IMR-90 (cell line): Measurements from ENCODE around the gene DLX6. TPM values are rescaled to one million over a fixed set of nuclear protein-coding genes. Genes with fewer than 3 reads are reported as not detected.

ENCODE experiments used
- ATAC-seq: fragments of 200-7000 bp; cut with Tn5 transposase; 2 replicates; pipeline ENCODE4 v1.9.1; 2020; ENCODE audit warnings: low read depth, mild to moderate bottlenecking, moderate library complexity
- BruUV-seq: library from RNA; stranded (reverse); fragments of 400-500 nt; replicated peaks from 2 replicates; lab custom pipeline; 2021; lab: Mats Ljungman, UMichigan
- CTCF ChIA-PET: fragments of 300-600 bp; formaldehyde crosslinking; extraction: SDS; loops from one replicate; lab custom pipeline; 2021; ENCODE audit warnings: antibody characterized with exemption; lab: Yijun Ruan, JAX
- POLR2A ChIA-PET: fragments of 300-600 bp; sonication (Branson Sonifier 250); formaldehyde crosslinking; loops from one replicate; lab custom pipeline; 2022; ENCODE audit warnings: antibody characterized with exemption; ENCODE audit not compliant: unreplicated experiment; lab: Charles Lee
- DNase-seq: peaks from one replicate; pipeline ENCODE4 v3.0.0; 2013
- H2AFZ ChIP-seq: replicated peaks from 2 replicates; pipeline ENCODE3; 2013; ENCODE audit warnings: low read length, mild to moderate bottlenecking; ENCODE audit not compliant: poor library complexity
- H2AK5ac ChIP-seq: 2 replicates; pipeline ENCODE4 v1.6.1; 2013; ENCODE audit warnings: low read depth, low read length, inconsistent platforms
- H2AK9ac ChIP-seq: replicated peaks from 2 replicates; pipeline ENCODE3; 2013; ENCODE audit warnings: mild to moderate bottlenecking, low read depth, low read length, moderate library complexity; ENCODE audit not compliant: poor library complexity
- H2BK120ac ChIP-seq: 2 replicates; pipeline ENCODE4 v1.6.1; 2013; ENCODE audit warnings: low read depth, low read length, inconsistent platforms
- H2BK15ac ChIP-seq: 3 replicates; pipeline ENCODE4 v1.6.1; 2013; ENCODE audit warnings: low read depth, low read length, inconsistent platforms
- H2BK20ac ChIP-seq: 2 replicates; pipeline ENCODE4 v1.6.1; 2013; ENCODE audit warnings: low read depth, mild to moderate bottlenecking, inconsistent platforms, low read length, moderate library complexity
- H2BK5ac ChIP-seq: 2 replicates; pipeline ENCODE4 v1.6.1; 2013; ENCODE audit warnings: mild to moderate bottlenecking, low read depth, low read length, inconsistent platforms; ENCODE audit not compliant: poor library complexity, severe bottlenecking
- H3K14ac ChIP-seq: replicated peaks from 2 replicates; pipeline ENCODE4 v1.6.1; 2013; ENCODE audit warnings: low read depth, low read length, inconsistent platforms
- H3K18ac ChIP-seq: 2 replicates; pipeline ENCODE4 v1.6.1; 2013; ENCODE audit warnings: low read depth, low read length, control low read depth
- H3K23ac ChIP-seq: 2 replicates; pipeline ENCODE4 v1.6.1; 2013; ENCODE audit warnings: low read depth, low read length, inconsistent platforms
- H3K27ac ChIP-seq: 2 replicates; pipeline ENCODE4 v1.5.1; 2013; ENCODE audit warnings: mild to moderate bottlenecking, control low read depth, low read length; ENCODE audit not compliant: insufficient read depth
- H3K27me3 ChIP-seq: 2 replicates; pipeline ENCODE4 v1.6.1; 2013; ENCODE audit warnings: low read length; ENCODE audit not compliant: control insufficient read depth, insufficient read depth
- H3K36me3 ChIP-seq: 2 replicates; pipeline ENCODE4 v1.6.1; 2013; ENCODE audit warnings: low read length, mixed read lengths; ENCODE audit not compliant: control insufficient read depth, insufficient read depth
- H3K4ac ChIP-seq: 2 replicates; pipeline ENCODE4 v1.6.1; 2013; ENCODE audit warnings: low read depth, low read length, inconsistent platforms
- H3K4me1 ChIP-seq: 2 replicates; pipeline ENCODE4 v1.6.1; 2013; ENCODE audit warnings: low read length, mixed read lengths; ENCODE audit not compliant: control insufficient read depth, insufficient read depth
- H3K4me2 ChIP-seq: 2 replicates; pipeline ENCODE4 v1.6.1; 2013; ENCODE audit warnings: low read depth, mild to moderate bottlenecking, control low read depth, low read length, moderate library complexity
- H3K4me3 ChIP-seq: 2 replicates; pipeline ENCODE4 v1.5.1; 2013; ENCODE audit warnings: low read depth, mild to moderate bottlenecking, control low read depth, low read length, moderate library complexity; ENCODE audit not compliant: insufficient read depth
- H3K56ac ChIP-seq: 2 replicates; pipeline ENCODE4 v1.6.1; 2013; ENCODE audit warnings: low read length, inconsistent platforms; ENCODE audit not compliant: insufficient read depth; ENCODE audit errors: extremely low read depth
- H3K79me1 ChIP-seq, 2 experiments: 2 replicates each; pipeline ENCODE4 v1.6.1; 2013; ENCODE audit warnings: low read length in 2 of 2, inconsistent platforms in 1 of 2, low read depth in 1 of 2
- H3K9ac ChIP-seq: 2 replicates; pipeline ENCODE4 v1.6.1; 2013; ENCODE audit warnings: low read depth, low read length, control low read depth
- H3K9me1 ChIP-seq: 2 replicates; pipeline ENCODE4 v1.6.1; 2013; ENCODE audit warnings: low read length, inconsistent platforms; ENCODE audit not compliant: insufficient read depth
- H3K9me3 ChIP-seq: 2 replicates; pipeline ENCODE4 v1.6.1; 2013; ENCODE audit warnings: low read length; ENCODE audit not compliant: control insufficient read depth, insufficient read depth
- H4K20me1 ChIP-seq: 2 replicates; pipeline ENCODE4 v1.6.1; 2013; ENCODE audit warnings: low read length, inconsistent platforms; ENCODE audit not compliant: insufficient read depth
- H4K5ac ChIP-seq: 2 replicates; pipeline ENCODE4 v1.6.1; 2013; ENCODE audit warnings: mild to moderate bottlenecking, low read depth, low read length, control low read depth
- H4K8ac ChIP-seq, 2 experiments: 2 replicates each; pipeline ENCODE4 v1.6.1; 2013; ENCODE audit warnings: low read depth in 2 of 2, low read length in 2 of 2, control low read depth in 1 of 2, inconsistent platforms in 1 of 2
- H4K91ac ChIP-seq: 2 replicates; pipeline ENCODE4 v1.6.1; 2013; ENCODE audit warnings: low read depth, low read length, inconsistent platforms; ENCODE audit not compliant: insufficient read depth
- BHLHE40 ChIP-seq: fragments of 150-350 bp; IDR thresholded peaks from 2 replicates; pipeline ENCODE4 v1.6.1; 2016; ENCODE audit warnings: mild to moderate bottlenecking, low read depth, low read length
- CEBPB ChIP-seq: IDR thresholded peaks from 2 replicates; pipeline ENCODE4 v1.6.1; 2012; ENCODE audit warnings: low read depth, low read length, improper control_type of control experiment
- CTCF ChIP-seq: conservative IDR thresholded peaks from 2 replicates; pipeline ENCODE4 v1.5.1; 2012; ENCODE audit warnings: mild to moderate bottlenecking, low read depth, low read length, improper control_type of control experiment
- ELK1 ChIP-seq: fragments of 150-350 bp; IDR thresholded peaks from 2 replicates; pipeline ENCODE4 v1.6.1; 2016; ENCODE audit warnings: low read depth, mild to moderate bottlenecking, low read length, moderate library complexity, borderline replicate concordance
- MAFK ChIP-seq: IDR thresholded peaks from 2 replicates; pipeline ENCODE4 v1.6.1; 2012; ENCODE audit warnings: low read depth, low read length, improper control_type of control experiment
- MXI1 ChIP-seq: IDR thresholded peaks from 2 replicates; pipeline ENCODE4 v1.6.1; 2012; ENCODE audit warnings: low read depth, mild to moderate bottlenecking, low read length, moderate library complexity, borderline replicate concordance
- NFE2L2 ChIP-seq: fragments of 150-350 bp; IDR thresholded peaks from 2 replicates; pipeline ENCODE4 v1.6.1; 2016; ENCODE audit warnings: low read depth, mild to moderate bottlenecking, low read length
- POLR2A ChIP-seq: IDR thresholded peaks from 2 replicates; pipeline ENCODE4 v1.6.1; 2012; ENCODE audit warnings: mild to moderate bottlenecking, low read depth, low read length
- RAD21 ChIP-seq: IDR thresholded peaks from 2 replicates; pipeline ENCODE4 v1.6.1; 2012; ENCODE audit warnings: low read length, improper control_type of control experiment
- RFX5 ChIP-seq: IDR thresholded peaks from 2 replicates; pipeline ENCODE4 v1.8.0; 2012; ENCODE audit warnings: low read depth, mild to moderate bottlenecking, low read length, moderate library complexity
- SMC3 ChIP-seq: fragments of 150-350 bp; IDR thresholded peaks from 2 replicates; pipeline ENCODE4 v1.6.1; 2016; ENCODE audit warnings: low read depth, mild to moderate bottlenecking, antibody characterized with exemption, low read length, moderate library complexity
- WGBS, 2 experiments: methylation state at CpG; one replicate each; pipeline versions ENCODE4 v1.1.5 to v1.1.7; 2013; ENCODE audit warnings: missing lambda C conversion rate in 2 of 2; ENCODE audit not compliant: insufficient read length in 1 of 2; ENCODE audit errors: extremely low coverage in 2 of 2; 5-methylcytosine and 5-hydroxymethylcytosine counted together
- dilution Hi-C: fragments of 300-500 bp; cut with HindIII; formaldehyde crosslinking; loops from one replicate; pipeline ENCODE4 v1.14.3; 2018; ENCODE audit warnings: low sequenced_read_pairs; ENCODE audit not compliant: unreplicated experiment
- in situ Hi-C: fragments of 300-500 bp; cut with MboI; formaldehyde crosslinking; loops from 3 replicates; pipeline ENCODE4 v1.14.3; 2019; ENCODE audit warnings: low sequenced_read_pairs, inconsistent platforms, mixed read lengths
- intact Hi-C: fragments of 100-400 bp; cut with micrococcal nuclease; formaldehyde crosslinking; loops from 2 replicates; pipeline ENCODE4 v1.10.0; 2022
- polyA plus RNA-seq, 3 experiments: library from polyadenylated mRNA; depleted of rRNA; stranded (reverse); fragments of >200 nt; gene quantifications; 2 replicates each; pipeline ENCODE4 v1.2.3, GENCODE V29; 2012; ENCODE audit warnings: low replicate concordance in 1 of 3
- total RNA-seq: library from RNA; depleted of rRNA; stranded (reverse); fragments of >200 nt; gene quantifications from 2 replicates; pipeline ENCODE4 v1.2.3, GENCODE V29; 2012

The DLX6 gene
- total and polyA plus RNA-seq, 2 of the 4 experiments (the other 2 are of a cell fraction), result not detected

DNA sequence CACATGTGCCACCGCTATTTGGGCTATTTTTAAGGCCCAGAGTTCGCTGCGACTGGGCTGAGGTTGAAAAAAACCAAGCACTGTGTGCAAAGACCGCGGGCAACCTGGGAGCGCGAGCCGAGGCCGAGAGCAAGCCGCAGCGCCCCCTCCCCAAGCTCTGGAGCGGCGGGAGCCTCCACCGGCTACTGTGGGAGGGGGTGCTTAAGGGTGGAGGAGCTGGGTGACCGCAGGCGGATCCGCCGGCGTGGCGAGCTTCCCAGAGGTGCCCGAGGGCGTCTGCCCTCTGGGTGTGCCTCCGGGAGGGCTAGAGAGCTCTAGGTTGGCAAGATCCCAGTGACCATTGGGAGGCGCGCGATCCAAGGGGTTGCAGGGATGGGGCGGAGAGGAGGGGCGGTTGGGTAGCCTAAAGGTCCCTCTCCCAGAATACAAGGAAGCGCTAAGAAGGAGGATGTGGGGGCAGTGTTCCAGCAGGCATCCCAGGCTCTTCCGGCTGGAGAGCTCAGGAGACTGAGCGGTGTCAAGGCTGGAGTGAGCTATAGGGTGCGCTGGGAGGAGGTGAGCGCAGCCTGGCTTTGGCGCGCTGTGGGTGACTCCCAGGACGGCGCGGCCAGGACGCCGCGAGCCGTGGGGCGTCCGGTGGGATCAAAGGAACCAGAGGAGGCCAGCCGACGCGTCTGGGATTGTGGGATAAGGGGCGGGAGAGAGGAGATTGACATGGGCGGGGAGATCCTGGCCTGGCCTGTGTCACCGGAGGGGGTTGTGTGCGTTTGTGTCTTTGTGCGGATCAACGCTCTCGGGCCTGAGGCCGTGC is 11.2 kb downstream of the DLX6 start:
- no peak for DNase-seq
- Histone ChIP-seq H2BK15ac (no peak overlapping the region), H3K27ac (no peak overlapping the region), H2BK5ac (no peak overlapping the region), H3K79me1 (no peaks in the 10 kb centered on the region), H4K5ac (no peak overlapping the region), H3K23ac (no peak overlapping the region), H3K36me3 (no peaks in the 10 kb centered on the region), H2BK20ac (no peak overlapping the region), H4K8ac (no peak overlapping the region), H3K9me1 (no peaks in the 10 kb centered on the region), H3K4me2 (no peak overlapping the region), H3K56ac (no peak overlapping the region), H3K9me3 (peaks cover 3% of the 10 kb centered on the region; the same call in 1 of the 2 replicates), H3K4me3 (no peak overlapping the region), H3K14ac (no peak overlapping the region), H3K18ac (no peak overlapping the region), H2AK5ac (no peak overlapping the region), H3K4me1 (no peaks in the 10 kb centered on the region), H3K4ac (no peak overlapping the region), H2AFZ (no peak overlapping the region), H4K20me1 (no peaks in the 10 kb centered on the region), H3K27me3 (peaks cover 68% of the 10 kb centered on the region), H4K91ac (no peak overlapping the region), H2AK9ac (no peak overlapping the region), H3K9ac (no peak overlapping the region), H2BK120ac (no peak overlapping the region)
- no TSS peak for BruUV-seq
- intact Hi-C loops, result no loop called here
- CTCF ChIA-PET, result interaction anchor here (0.6 kb wide), 1 partner anchor 939 kb away, joined by 3 read pairs; no protein-coding TSS in a partner anchor
- POLR2A ChIA-PET, result no interaction called here
- dilution Hi-C loops, result no loop called here
- TF ChIP-seq ELK1, result no peak
- no peak for TF ChIP-seq SMC3
- TF ChIP-seq MXI1, result no peak
- TF ChIP-seq CEBPB, result no peak
- TF ChIP-seq POLR2A, result no peak
- TF ChIP-seq CTCF, result no peak
- no peak for TF ChIP-seq NFE2L2
- TF ChIP-seq BHLHE40, result no peak
- TF ChIP-seq RAD21, result no peak
- no peak for TF ChIP-seq RFX5
- no peak for TF ChIP-seq MAFK
- 5% methylated on average over 18 of the region's 55 CpGs; no CpG with 5 or more reads in 1 of the 2 experiments for WGBS, 2 experiments
- in situ Hi-C loops, result no loop called here
- no peak for ATAC-seq
